Upper lobe of left lung (tissue), 6 donors: ENCODE data around the gene CD6. TPM values are rescaled to one million over a fixed set of nuclear protein-coding genes. Genes with fewer than 3 reads are reported as not detected.

Experiments used
- ATAC-seq, 2 donors: fragments of 200-7000 bp; cut with Tn5 transposase; one replicate each; pipeline ENCODE4 v1.9.1; 2022; ENCODE audit warnings: mild to moderate bottlenecking in 2 of 2, moderate library complexity in 2 of 2; ENCODE audit not compliant: low FRiP score in 2 of 2
- DNase-seq, 2 donors: peaks; one replicate each; pipeline ENCODE4 v3.0.0-alpha.2; 2019 to 2020
- H3K27ac ChIP-seq, 4 donors: fragments of 200-600 bp; sonication (generic); one replicate each; pipeline ENCODE4 v1.5.1; 2016 to 2019
- H3K27me3 ChIP-seq, 4 donors: fragments of 200-600 bp; sonication (generic); one replicate each; pipeline ENCODE4 v1.5.1; 2017 to 2019
- H3K36me3 ChIP-seq, 4 donors: fragments of 200-600 bp; sonication (generic); one replicate each; pipeline ENCODE4 v1.5.1; 2016 to 2019
- H3K4me1 ChIP-seq, 4 donors: fragments of 200-600 bp; sonication (generic); one replicate each; pipeline ENCODE4 v1.5.1; 2018 to 2019
- H3K4me3 ChIP-seq, 4 donors: fragments of 200-600 bp; sonication (generic); one replicate each; pipeline ENCODE4 v1.5.1; 2017 to 2019; ENCODE audit warnings: mild to moderate bottlenecking in 2 of 4, moderate library complexity in 1 of 4
- H3K9me3 ChIP-seq, 4 donors: fragments of 200-600 bp; sonication (generic); one replicate each; pipeline ENCODE4 v1.5.1; 2018 to 2019
- EP300 ChIP-seq, 4 donors: sonication (generic); formaldehyde crosslinking; IDR thresholded peaks; one replicate each; pipeline ENCODE4 v1.5.1; 2017; ENCODE audit warnings: antibody characterized with exemption in 4 of 4, control low read depth in 2 of 4
- POLR2A ChIP-seq, 4 donors: fragments of 450-650 bp; IDR thresholded peaks; one replicate each; pipeline ENCODE4 v1.5.1; 2016 to 2017; ENCODE audit warnings: antibody characterized with exemption in 4 of 4, mild to moderate bottlenecking in 2 of 4
- POLR2AphosphoS5 ChIP-seq, 2 donors: sonication (generic); formaldehyde crosslinking; IDR thresholded peaks; one replicate each; pipeline ENCODE4 v1.5.1; 2017; ENCODE audit warnings: antibody characterized with exemption in 2 of 2
- WGBS, 2 donors: methylation state at CpG; one replicate each; pipeline ENCODE4 v1.1.5; 2017 to 2018; 5-methylcytosine and 5-hydroxymethylcytosine counted together
- total RNA-seq, 6 donors: library from RNA; depleted of rRNA in 4 of 6; stranded (reverse); fragments of >200 nt in 4 of 6; gene quantifications; one replicate each; pipeline versions ENCODE4 v1.1.0 to v1.2.1, GENCODE V29; 2016 to 2021
- TF ChIP-seq, protein P1 (sequence below), 6 experiments: fragments of 450-650 bp in 4 of 6; fragments of 200-600 bp in 2 of 6; sonication (generic) in 2 of 6; IDR thresholded peaks; one replicate each; pipeline ENCODE4 v1.5.1; 2016 to 2019; ENCODE audit warnings: antibody characterized with exemption in 6 of 6
- donor health status: DM: no; HTN: no; CAD: no; lungs with moderate emphysema.
- donor health status: DM: no; HTN: yes; CAD: no; lungs with severe emphysema.

CD6 gene
- total RNA-seq, 6 donors from 2014 or later: 3.8 to 27.2 (median 5.3) TPM

- no peaks in the 10 kb centered on the region for H3K9me3 ChIP-seq
These were observed 78.4 kb downstream of the CD6 start for GRCh38 chr11:61049859-61050258.

DNA sequence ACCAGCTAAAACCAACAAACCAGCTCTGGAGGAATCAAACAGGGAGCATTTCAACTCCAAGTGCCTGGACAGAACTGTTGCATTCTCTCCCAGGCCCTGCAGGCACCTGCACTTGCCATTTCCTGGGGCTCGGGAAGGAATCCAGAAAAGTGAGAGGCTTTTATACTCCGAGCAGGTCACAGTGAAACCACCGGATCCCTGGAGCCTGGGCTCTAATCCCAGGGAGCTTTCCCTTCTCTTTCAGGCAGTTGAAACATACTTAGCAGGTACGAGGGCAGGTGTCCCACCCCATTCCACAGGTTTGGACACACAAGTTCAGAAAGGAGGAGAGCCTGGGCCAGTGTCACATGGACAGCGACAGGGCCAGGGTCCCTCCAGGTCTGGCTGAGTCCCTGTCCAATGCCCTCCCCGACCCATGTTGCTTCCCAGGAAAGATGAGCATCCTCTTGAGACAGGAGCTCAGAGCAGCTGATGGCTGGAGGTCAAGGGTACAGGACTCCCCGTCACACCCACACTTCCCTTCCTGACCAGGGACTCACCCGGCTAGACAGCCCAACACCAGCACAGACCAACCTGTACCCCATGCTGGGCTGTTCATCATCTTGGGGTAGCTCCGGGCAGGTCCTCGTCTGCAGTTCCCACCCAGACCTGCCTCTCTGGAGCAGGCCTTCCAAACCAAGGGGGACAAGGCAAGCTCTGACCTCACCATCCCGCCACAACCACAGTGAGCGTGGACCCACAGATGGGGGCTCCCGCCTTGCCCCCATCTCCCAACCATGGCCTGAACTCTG lies 80.9 kb downstream of the CD6 start:
- no peak overlapping the region for H3K4me3 ChIP-seq
- no peak for TF ChIP-seq EP300 (IDR thresholded peaks at IDR 0.05)
- TF ChIP-seq POLR2AphosphoS5 (IDR thresholded peaks at IDR 0.05): no peak
- TF ChIP-seq, protein P1, sequence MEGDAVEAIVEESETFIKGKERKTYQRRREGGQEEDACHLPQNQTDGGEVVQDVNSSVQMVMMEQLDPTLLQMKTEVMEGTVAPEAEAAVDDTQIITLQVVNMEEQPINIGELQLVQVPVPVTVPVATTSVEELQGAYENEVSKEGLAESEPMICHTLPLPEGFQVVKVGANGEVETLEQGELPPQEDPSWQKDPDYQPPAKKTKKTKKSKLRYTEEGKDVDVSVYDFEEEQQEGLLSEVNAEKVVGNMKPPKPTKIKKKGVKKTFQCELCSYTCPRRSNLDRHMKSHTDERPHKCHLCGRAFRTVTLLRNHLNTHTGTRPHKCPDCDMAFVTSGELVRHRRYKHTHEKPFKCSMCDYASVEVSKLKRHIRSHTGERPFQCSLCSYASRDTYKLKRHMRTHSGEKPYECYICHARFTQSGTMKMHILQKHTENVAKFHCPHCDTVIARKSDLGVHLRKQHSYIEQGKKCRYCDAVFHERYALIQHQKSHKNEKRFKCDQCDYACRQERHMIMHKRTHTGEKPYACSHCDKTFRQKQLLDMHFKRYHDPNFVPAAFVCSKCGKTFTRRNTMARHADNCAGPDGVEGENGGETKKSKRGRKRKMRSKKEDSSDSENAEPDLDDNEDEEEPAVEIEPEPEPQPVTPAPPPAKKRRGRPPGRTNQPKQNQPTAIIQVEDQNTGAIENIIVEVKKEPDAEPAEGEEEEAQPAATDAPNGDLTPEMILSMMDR (IDR thresholded peaks at IDR 0.05): no peak
- no peak for TF ChIP-seq POLR2A (IDR thresholded peaks at IDR 0.05)
- H3K36me3 ChIP-seq: no peaks in the 10 kb centered on the region
- 85 to 86% methylated on average over 13 of the region's 13 CpGs for WGBS, 2 donors
- peaks cover 0 to 13% (median 6%) of the 10 kb centered on the region in 4 donors for H3K4me1 ChIP-seq
- no peaks in the 10 kb centered on the region for H3K27me3 ChIP-seq
- DNase-seq (peak in 1 of 2 donors; percentile 17), ATAC-seq (no peak)
- H3K9me3 ChIP-seq: no peaks in the 10 kb centered on the region
- H3K27ac ChIP-seq: no peak overlapping the region

More at GRCh38 chr11:61049859-61050258, 78.4 kb downstream of the CD6 start:
- ATAC-seq: peak in 1 of 2 donors; percentile 64
- Histone ChIP-seq H3K27ac (peak overlapping the region in 2 of 4 donors; percentile 45 to 47), H3K4me3 (no peak overlapping the region), H3K36me3 (no peaks in the 10 kb centered on the region), H3K27me3 (no peaks in the 10 kb centered on the region), H3K4me1 (peaks cover 0 to 13% (median 6%) of the 10 kb centered on the region in 4 donors)
- DNase-seq: no peak
- TF ChIP-seq POLR2A (IDR thresholded peaks at IDR 0.05): no peak
- TF ChIP-seq POLR2AphosphoS5 (IDR thresholded peaks at IDR 0.05): no peak
- TF ChIP-seq, protein P1 (IDR thresholded peaks at IDR 0.05): no peak
- no peak for TF ChIP-seq EP300 (IDR thresholded peaks at IDR 0.05)
- 24 to 27% methylated on average over 2 of the region's 2 CpGs for WGBS, 2 donors

DNA sequence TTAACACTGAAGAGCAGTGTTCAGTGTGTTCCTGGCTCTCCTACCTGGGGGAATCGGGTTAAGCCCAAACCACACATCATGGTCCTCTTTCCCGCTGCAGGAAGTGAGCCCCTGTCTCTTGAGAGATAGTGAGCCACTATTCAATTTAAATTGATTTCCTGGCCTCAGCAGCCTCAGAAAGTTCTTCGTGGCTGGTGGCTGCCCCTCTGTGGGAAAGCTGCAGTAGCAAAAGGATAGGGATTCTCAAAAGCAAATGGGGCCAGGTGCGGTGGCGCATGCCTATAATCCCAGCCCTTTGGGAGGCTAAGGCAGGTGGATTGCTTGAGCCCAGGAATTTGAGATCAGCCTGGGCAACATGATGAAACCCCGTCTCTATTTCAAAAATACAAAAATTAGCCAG lies 81.7 kb downstream of the CD6 start:
- DNase-seq (peak in 1 of 2 donors; percentile 1), ATAC-seq (no peak)
- Histone ChIP-seq H3K36me3 (no peaks in the 10 kb centered on the region), H3K27ac (no peak overlapping the region), H3K4me1 (peaks cover 0 to 13% (median 6%) of the 10 kb centered on the region in 4 donors), H3K4me3 (no peak overlapping the region), H3K9me3 (no peaks in the 10 kb centered on the region), H3K27me3 (no peaks in the 10 kb centered on the region)
- TF ChIP-seq POLR2A (IDR thresholded peaks at IDR 0.05): no peak
- TF ChIP-seq POLR2AphosphoS5 (IDR thresholded peaks at IDR 0.05): no peak
- 73 to 79% methylated on average over 6 of the region's 6 CpGs for WGBS, 2 donors

DNA sequence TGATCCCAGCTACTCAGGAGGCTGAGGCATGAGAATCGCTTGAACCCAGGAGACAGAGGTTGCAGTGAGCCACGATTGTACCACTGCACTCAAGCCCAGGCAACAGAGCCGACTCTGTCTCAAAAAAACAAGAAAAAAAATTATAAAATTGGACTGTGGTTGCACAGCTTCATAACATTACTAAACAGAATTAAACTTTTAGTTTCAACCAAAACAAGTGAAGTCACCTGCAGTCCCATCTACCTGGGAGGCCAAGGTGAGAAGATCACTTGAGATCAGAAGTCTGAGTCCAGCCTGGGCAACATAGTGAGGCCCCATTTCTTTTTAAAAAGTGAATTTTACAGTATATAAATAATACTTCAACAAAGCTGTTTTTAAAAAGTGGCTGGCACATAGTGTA lies 83.0 kb downstream of the CD6 start:
- WGBS, 2 donors: 89 to 97% methylated on average over 3 of the region's 3 CpGs
- Histone ChIP-seq H3K9me3 (no peaks in the 10 kb centered on the region), H3K27ac (no peak overlapping the region), H3K27me3 (no peaks in the 10 kb centered on the region), H3K4me3 (no peak overlapping the region), H3K4me1 (peaks cover 0 to 13% (median 5%) of the 10 kb centered on the region in 4 donors), H3K36me3 (no peaks in the 10 kb centered on the region)
- TF ChIP-seq POLR2A (IDR thresholded peaks at IDR 0.05) (no peak), POLR2AphosphoS5 (IDR thresholded peaks at IDR 0.05) (no peak), EP300 (IDR thresholded peaks at IDR 0.05) (no peak)
- TF ChIP-seq, protein P1 (IDR thresholded peaks at IDR 0.05): no peak
- DNase-seq: peak in 1 of 2 donors; percentile 3
- ATAC-seq: no peak

DNA sequence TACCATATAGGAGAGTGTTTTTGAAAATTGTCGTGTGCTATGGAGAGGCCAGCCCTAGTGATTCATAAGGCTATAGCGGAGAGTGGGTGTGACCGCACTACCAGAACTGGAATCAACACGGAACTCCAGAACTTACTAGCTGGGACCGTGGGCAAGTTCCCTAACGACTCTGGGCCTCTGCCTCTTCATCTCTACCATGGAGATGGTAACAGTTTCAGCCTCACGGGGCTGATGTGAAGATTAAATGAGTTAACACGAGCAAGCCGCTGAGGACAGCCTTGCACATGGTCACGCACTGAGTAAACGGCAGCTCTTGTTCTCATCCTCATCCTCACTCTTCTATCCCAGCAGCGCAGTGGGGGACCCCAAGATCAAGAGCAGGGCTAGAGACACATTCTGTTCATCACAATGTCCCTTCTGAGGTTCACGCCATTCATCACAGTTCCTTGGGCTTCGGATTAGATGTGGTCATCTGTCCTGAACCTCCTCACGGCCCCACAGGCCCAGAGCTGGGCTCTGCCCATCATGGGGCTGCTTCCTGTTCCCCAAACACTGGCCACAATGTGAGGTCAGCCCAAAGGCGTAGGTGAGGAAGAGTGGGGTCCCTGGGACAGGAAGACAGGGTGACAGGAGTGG lies 83.6 kb downstream of the CD6 start:
- Histone ChIP-seq H3K4me1 (peaks cover 0 to 7% (median 1%) of the 10 kb centered on the region in 4 donors), H3K27ac (no peak overlapping the region), H3K9me3 (no peaks in the 10 kb centered on the region), H3K27me3 (no peaks in the 10 kb centered on the region), H3K36me3 (no peaks in the 10 kb centered on the region), H3K4me3 (no peak overlapping the region)
- ATAC-seq (peak in 1 of 2 donors; percentile 49), DNase-seq (peak in 1 of 2 donors; percentile 21)
- TF ChIP-seq, protein P1 (IDR thresholded peaks at IDR 0.05): no peak
- TF ChIP-seq EP300 (IDR thresholded peaks at IDR 0.05) (no peak), POLR2A (IDR thresholded peaks at IDR 0.05) (no peak), POLR2AphosphoS5 (IDR thresholded peaks at IDR 0.05) (no peak)
- 80 to 86% methylated on average over 16 of the region's 16 CpGs for WGBS, 2 donors
